ENCODE data around the gene STS. TPM values are rescaled to one million over a fixed set of nuclear protein-coding genes. Genes with fewer than 3 reads are reported as not detected.

Gene STS
- total RNA-seq: 10.1 TPM

- peak; percentile 79 for DNase-seq (ENCODE audit: low spot score)
- peak; percentile 81 for ATAC-seq
- intact Hi-C loops (cut with DNase I): no loop called here
Observed at GRCh38 chrX:7147413-7147977, at the start of gene STS. Gene STS, plus strand, starts transcription at chrX:7147712. Its CDS starts 105,488 bp downstream, at chrX:7253200.

GRCh38 chrX:7100022-7100421 lies 47.5 kb upstream of the STS start:
- DNase-seq (ENCODE audit: low spot score) (no peak), ATAC-seq (no peak)
- intact Hi-C loops (cut with DNase I): no loop called here

- ATAC-seq (no peak), DNase-seq (ENCODE audit: low spot score) (no peak)
- intact Hi-C loops (cut with DNase I): no loop called here
Observed at GRCh38 chrX:7102119-7102518, 45.4 kb upstream of the STS start.

- DNase-seq (ENCODE audit: low spot score): no peak
- no peak for ATAC-seq
- intact Hi-C loops (cut with DNase I): no loop called here
Observed at GRCh38 chrX:7106649-7107048, 40.9 kb upstream of the STS start.

- ATAC-seq (no peak), DNase-seq (ENCODE audit: low spot score) (no peak)
- intact Hi-C loops (cut with DNase I): no loop called here
Observed at GRCh38 chrX:7108030-7108429, 39.5 kb upstream of the STS start.

GRCh38 chrX:7109049-7109531 lies 38.4 kb upstream of the STS start:
- peak; percentile 63 for ATAC-seq
- intact Hi-C loops (cut with DNase I): no loop called here
- DNase-seq (ENCODE audit: low spot score): no peak

- DNase-seq (ENCODE audit: low spot score) (no peak), ATAC-seq (no peak)
- intact Hi-C loops (cut with DNase I): no loop called here
Observed at GRCh38 chrX:7109838-7110793, 37.4 kb upstream of the STS start.

- ATAC-seq (no peak), DNase-seq (ENCODE audit: low spot score) (no peak)
- intact Hi-C loops (cut with DNase I): no loop called here
Observed at GRCh38 chrX:7110821-7111276, 36.7 kb upstream of the STS start.

GRCh38 chrX:7111518-7111917 lies 36.0 kb upstream of the STS start:
- DNase-seq (ENCODE audit: low spot score) (no peak), ATAC-seq (no peak)
- intact Hi-C loops (cut with DNase I): no loop called here

GRCh38 chrX:7112071-7112470 lies 35.4 kb upstream of the STS start:
- ATAC-seq: no peak
- intact Hi-C loops (cut with DNase I): no loop called here
- no peak for DNase-seq (ENCODE audit: low spot score)

GRCh38 chrX:7115557-7115956 lies 32.0 kb upstream of the STS start:
- intact Hi-C loops (cut with DNase I): no loop called here
- peak; percentile 63 for DNase-seq (ENCODE audit: low spot score)
- ATAC-seq: peak; percentile 94

- DNase-seq (ENCODE audit: low spot score): no peak
- ATAC-seq: no peak
- intact Hi-C loops (cut with DNase I): no loop called here
Observed at GRCh38 chrX:7116081-7116480, 31.4 kb upstream of the STS start.

- intact Hi-C loops (cut with DNase I): no loop called here
- DNase-seq (ENCODE audit: low spot score) (no peak), ATAC-seq (no peak)
Observed at GRCh38 chrX:7117587-7117986, 29.9 kb upstream of the STS start.

GRCh38 chrX:7119950-7120877 lies 27.3 kb upstream of the STS start:
- no peak for DNase-seq (ENCODE audit: low spot score)
- intact Hi-C loops (cut with DNase I): no loop called here

GRCh38 chrX:7120878-7121219 lies 26.7 kb upstream of the STS start:
- DNase-seq (ENCODE audit: low spot score): no peak
- ATAC-seq: no peak
- intact Hi-C loops (cut with DNase I): no loop called here

More at GRCh38 chrX:7119950-7120877, 27.3 kb upstream of the STS start:
- no peak for ATAC-seq

- DNase-seq (ENCODE audit: low spot score) (no peak), ATAC-seq (no peak)
- intact Hi-C loops (cut with DNase I): no loop called here
Observed at GRCh38 chrX:7127056-7127455, 20.5 kb upstream of the STS start.

- intact Hi-C loops (cut with DNase I): no loop called here
Observed at GRCh38 chrX:7131621-7132020, 15.9 kb upstream of the STS start.

GRCh38 chrX:7132335-7133049 lies 15.0 kb upstream of the STS start:
- intact Hi-C loops (cut with DNase I): no loop called here
- no peak for ATAC-seq
- no peak for DNase-seq (ENCODE audit: low spot score)

More at GRCh38 chrX:7131621-7132020, 15.9 kb upstream of the STS start:
- DNase-seq (ENCODE audit: low spot score) (no peak), ATAC-seq (no peak)

GRCh38 chrX:7133050-7133440 lies 14.5 kb upstream of the STS start:
- ATAC-seq: peak; percentile 51
- intact Hi-C loops (cut with DNase I): no loop called here
- no peak for DNase-seq (ENCODE audit: low spot score)
